ENCODE results near the gene GLIS1.

Gene GLIS1

DNA sequence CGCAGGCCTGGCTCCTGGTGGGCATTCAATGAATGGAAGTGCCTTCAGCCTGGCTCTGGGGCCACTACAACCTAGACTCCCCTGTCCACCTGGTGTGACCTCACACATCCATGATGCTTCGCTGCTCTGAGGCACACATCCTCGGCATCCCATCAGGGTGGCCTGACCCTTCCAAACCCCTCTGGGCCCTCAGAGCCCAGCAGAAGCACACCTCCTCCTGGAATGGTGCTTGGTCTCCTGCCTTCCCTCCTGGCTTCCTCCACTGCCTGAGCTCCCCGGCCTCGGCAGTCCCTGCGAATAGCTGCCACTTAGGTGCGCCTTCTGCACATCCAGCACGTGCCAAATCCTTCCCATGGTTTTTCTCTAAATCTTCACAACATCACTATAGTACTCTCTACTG is 133.8 kb downstream of the GLIS1 start:
- no peak for DNase-seq

DNA sequence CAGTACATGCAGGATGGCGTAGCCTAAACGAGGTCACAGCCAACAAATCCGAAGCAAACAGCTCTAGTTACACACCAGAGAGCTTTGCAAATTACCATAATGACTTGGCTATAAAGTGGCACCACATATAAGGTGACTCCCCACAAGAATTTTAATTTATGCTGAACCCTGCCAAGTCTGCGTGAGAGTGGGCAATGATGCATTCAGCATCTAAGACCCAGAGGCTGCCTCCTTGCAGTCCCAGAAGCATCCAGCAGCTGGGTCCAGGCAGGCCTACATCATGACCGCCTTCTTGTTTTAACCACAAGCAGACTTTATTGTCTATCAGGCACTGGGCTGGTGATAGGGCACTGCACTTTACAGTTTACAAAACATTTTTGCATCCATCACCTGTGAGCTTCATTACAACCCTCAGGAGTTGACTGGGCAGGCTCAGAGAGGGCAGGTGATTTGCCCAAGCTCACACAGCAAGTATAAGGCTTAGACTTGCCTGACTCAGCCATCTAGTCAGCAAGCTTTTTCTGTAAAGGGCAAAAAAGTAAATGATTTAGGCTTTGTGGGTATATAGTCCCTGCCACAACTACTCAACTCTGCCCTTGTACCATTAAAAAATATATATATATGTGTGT is 134.6 kb downstream of the GLIS1 start:
- DNase-seq: no peak

DNA sequence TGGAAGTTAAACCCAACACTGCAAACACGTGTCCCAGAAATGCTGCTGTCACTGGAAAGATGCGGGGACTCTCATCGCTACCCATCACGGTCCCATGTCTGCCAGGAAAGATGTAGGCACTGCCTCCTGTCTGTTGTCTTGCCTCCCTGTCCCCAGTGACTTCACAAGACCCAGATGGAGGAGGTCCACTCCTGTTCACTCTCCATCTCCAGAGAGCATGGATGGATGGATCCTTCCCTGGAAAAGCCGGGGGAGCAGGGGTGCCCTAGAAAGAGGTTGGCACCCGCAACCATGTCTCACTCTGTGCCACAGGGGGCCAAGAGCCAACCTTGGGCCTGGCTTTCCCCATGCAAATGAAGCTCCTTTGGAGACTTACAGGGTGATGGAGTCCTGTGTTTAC is 135.5 kb downstream of the GLIS1 start:
- DNase-seq: no peak

DNA sequence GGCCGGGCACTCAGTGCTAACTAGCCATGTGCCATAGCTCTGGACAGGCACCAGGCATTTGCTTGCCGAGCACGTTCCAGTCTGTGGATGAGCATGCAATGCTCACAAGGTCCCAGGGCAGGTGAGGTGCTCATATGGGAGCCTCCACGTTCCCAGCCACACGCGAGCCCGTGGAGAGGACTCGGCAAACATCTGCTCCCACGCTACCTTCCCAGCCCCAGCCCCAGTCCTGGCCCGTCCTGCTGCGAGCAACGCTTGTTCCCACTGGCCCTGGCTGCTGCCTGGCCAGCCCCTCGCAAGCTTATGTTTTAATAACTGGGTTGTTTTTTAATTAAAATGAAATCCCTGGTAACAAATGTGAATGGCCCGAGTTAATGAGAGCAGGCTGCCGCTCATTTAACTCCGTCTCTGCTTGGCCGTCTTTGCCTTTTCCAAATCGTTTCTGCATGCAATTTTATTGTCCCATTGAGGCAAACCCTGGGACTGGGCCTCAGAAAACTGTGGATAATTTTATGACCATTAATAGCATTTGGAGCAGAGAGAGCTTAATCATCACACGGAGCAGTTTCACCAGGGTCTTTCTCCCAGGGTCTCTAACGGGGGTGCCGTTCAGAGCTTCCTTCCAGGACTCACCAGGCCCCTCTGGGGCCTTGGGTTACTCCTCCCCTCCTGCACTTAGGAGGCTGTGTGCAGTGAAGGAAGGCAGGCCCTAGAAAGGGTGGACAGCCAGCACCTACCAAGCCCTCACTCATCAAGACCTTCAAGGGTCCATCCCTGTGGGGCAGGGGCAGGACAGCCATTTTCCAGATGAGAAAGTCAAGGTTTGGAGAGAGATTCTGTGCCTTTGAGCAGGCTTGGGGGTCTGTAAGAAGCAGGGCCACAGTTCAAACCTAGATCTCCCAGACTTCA is 136.8 kb downstream of the GLIS1 start:
- no peak for DNase-seq

DNA sequence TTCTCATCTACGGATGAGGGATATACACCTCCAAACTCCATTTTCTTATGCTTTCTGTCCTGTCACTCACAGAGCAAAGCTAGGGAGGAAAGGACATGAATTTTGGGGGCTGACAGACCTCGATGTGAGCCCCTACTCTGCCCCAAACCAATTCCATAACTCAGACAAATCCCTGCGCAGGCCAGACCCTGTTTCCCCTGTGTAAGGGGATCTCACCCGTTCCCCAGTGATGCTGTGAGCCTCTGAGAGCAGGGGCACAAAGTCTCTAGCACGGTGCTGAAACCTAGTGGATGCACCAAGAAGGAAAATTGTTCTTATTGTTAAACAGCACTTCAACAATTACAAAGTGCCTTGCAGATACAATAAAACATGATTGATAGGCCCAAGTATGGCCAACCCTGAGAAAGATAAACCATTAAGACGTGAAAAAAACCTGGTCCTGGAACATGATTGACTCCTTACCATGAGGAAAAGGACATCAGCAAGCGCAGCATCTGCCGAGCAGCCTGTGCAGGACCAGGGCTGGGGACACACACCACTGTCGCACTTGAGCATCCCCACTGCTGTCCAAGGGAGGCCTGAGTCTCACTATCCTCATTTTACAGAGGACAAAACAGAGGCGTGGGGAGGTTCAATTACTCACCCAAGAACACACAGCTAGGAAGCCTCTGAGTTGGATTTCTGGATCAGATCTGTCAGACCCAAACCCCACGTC is 137.8 kb downstream of the GLIS1 start:
- no peak for DNase-seq

DNA sequence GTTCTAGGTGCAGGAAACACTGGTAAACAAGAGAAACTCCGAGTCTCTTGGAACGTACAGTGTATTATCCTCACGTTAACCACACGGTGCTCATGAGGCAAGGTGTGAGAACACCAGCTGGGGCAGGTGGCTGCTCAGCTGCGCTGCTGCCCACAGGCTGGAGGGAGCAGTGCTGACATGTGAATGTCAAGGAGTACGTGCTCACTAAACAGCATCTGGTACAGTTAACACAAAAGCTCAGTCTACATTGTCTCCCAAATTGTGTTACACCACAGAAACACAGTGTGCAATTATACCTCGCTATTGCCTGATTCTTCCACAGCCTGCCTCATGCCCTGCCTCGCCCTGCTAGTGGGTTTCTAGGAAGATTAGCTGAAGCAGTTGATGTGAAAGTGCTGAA is 138.4 kb downstream of the GLIS1 start:
- no peak for DNase-seq

DNA sequence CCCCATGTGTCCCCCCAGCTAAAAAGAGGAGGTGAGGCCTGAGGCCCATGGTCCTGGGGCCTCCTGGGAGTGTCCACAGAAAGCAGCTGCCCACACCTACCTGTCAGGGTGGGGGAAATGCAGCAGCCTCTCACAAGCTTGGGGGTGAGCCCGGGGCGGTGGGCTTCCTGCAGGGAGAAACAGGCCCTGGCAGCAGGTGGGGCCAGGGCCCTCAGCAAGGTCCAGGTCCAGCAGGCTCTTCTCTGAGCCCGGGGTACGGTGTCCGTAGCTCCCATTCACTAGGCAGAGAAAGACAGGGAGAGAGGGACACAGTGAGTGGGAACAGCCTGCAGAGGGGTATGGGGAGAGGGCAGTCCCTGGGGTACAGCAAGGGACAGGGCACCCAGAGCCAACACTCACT is 139.0 kb downstream of the GLIS1 start:
- no peak for DNase-seq

DNA sequence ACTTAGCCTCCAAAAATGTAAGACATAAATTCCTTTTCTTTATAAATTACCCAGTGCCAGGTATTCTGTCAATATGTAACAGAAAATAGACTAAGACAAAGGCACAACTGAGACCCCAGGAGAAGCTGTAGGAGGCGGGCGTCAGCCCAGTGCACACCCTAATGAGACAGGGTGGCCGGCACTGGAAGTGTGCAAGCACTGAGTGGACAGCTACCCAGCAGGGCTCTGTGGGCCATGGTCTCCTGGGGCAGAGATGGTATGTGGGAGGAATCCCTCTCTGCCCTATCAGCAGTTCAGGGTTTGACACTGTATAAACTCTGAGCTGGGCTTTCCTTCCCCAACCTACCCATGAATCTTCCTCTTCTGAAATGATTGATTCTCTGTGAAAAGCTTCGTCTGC is 139.5 kb downstream of the GLIS1 start:
- no peak for DNase-seq

DNA sequence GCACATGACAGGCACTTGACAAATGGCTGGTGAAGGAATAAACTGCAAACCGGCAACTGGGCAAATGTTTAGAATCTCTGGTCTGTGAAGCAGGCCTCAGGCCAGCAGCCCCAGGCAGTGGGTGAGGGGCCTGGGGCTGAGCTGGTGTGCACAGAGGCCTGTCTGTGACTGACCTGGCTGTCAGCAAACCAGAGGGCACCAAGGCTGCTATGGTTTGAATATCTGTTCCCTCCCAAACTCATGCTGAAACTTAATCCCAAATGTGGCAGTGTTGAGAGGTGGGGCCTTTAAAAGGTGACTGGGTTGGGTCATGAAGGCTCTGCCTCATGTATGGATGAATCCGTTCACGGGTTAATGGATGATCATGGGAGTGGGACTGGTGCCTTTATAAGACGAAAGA is 140.0 kb downstream of the GLIS1 start:
- no peak for DNase-seq

DNA sequence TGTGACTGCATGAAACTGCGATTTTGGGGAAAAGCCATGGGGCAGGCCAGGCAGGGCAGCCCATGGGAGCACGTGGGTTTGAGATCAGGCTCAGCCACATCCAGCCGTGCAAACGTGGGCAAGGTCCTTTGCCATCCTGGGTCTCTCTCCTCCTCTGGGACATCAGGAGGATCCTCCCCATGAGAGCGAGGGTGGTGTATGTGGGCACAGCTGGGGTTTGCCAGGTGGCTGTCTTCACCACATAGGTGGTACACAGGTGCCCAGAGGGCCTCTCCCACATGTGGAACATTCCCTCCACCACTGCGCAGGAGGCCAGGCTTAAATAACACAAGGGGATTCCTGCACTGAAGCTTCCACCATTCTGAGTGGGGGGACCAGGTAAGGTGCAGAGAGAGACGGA is 143.1 kb downstream of the GLIS1 start:
- no peak for DNase-seq

DNA sequence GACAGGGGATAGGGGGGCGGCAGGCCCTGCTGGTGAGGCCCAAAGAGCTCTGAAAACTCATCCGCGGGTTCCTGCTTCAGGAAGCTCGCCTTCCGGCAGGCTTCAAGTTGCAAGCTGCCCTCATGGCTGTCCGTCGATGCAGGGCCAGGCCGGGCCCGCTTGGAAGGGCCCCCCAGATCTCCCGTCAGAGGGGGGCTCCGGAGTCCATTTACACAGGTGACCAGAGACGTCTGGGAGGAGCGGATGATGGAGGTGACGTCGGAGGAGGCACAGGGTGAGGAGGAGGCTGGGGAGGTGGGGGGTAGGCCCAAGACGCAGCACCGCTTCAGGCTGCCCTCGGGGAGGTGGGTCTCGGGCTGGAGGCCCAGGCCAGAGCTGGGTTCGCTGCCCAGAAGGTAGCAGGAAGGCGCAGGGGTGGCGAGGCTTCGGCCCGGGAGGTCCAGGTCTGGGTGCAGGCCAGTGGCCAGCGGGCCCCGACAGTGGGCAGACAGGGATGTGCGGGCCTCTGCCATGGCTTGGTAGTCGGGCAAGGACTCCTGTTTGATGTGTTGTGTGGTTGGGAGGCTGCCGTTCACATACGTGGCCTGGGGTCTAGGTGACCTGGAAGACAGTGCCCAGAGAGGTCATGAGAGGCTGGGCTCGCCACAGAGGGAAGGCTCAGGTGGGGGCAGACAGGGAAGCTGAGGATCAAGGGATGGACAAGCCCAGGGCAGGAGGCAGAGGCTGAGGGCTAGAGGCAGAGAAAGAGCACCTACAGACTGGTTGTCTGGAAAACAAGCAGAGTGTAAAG is 144.4 kb downstream of the GLIS1 start:
- DNase-seq: no peak

DNA sequence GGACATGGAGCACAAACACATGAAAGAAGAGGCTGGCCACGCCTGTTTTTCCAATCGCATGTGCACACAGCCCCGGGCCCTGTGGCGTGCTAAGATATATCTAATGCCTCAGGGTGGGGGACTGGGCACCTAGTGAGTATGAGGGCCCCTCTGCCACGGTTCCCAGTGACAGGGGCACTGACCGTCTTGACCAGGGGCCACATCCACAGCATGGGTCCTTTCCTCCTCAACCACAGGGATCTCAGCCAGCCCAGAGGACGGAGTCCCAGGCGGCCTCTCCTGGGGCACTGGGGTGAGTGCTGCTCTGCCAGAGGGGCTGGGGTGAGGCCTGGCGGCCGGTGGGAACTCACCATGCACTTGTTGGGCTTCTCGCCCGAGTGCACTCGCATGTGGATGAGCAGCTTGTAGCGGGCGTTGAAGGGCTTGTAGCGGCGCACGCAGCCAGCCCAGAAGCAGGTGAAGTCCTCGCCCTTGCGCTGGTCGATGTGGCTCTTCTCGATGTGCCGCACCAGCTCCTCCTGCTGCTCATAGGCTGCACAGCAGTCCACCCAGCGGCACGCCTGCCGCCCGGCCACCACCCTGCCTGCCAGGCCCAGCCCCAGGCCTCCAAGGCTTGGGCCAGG is 145.1 kb downstream of the GLIS1 start:
- DNase-seq: peak; percentile 56

DNA sequence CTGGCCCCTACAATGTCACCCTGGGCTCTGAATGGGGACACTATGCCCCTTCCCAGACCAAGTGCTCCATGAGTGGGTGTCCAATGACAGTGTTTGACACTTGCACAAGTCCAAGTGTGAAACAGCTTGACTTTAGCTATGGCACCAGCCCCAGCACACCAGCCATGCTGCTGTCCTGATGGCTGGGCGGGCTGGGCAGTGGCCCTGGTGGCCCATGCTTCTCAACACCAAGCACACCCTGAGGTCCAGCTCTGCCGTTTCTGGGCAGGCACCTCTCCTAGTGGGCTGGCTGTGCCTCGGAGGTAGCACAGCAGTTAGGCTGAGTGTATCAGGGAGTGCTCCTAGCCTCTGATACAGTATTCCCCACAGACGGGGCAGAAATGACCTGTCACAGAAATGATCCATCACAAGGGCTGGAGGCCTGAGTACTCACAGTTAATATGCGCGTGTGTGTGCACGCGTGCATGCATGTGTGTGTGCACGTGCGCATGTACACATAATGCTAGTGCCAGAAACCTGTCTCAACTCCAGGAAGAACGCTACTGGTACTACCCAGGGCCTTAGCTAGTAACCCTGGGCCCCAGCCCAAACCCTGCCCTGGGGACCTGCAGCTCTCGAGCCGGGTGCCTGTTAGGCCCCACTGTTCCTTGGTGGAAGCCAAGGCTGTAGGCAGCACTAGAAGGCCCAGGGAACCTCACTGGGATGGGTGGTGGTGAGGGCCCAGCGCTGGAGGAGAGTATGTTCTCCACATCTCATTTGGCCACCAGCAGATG is 145.8 kb downstream of the GLIS1 start:
- no peak for DNase-seq

DNA sequence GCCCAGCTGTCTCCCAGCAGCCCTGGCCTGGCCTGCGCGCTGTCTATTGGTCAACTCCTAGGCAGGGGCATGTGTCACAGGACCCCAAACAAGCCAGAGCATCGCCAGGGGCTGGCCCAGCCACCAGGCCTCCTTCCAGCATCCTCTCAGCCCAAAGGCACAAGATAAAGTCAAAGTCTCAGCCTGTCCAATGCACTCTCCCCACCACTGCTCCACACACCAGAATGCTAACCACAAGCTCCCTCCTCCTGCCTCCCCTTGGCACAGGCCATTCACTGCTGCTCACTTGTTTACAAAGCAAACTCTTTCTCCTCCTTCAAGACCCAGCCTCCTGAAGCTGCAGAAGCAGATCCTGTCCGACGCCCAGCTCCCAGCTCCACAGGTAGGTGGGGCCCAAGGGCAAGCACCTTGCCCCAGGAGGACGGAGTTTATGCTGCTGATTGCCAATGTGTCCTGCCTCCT is 146.4 kb downstream of the GLIS1 start:
- peak; percentile 38 for DNase-seq

DNA sequence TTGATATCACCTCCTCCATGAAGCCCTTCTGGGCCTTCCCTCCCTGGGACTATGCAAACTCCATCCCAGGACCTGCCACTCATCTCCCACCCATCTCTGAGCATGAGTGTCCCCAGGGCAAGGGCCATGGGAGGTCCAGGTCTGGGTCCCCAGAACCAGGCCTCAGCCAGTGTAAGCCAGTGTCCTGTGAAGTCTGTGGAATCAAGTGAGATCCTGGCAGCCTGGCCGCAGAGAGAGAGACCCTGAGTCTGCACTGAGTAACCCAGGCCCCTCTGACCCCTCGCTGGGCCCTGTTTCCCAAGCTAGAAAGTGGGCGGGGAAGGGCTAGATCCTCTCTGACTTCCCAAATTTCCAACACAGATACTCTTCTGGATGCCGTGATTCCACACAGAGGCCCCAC is 147.0 kb downstream of the GLIS1 start:
- no peak for DNase-seq

DNA sequence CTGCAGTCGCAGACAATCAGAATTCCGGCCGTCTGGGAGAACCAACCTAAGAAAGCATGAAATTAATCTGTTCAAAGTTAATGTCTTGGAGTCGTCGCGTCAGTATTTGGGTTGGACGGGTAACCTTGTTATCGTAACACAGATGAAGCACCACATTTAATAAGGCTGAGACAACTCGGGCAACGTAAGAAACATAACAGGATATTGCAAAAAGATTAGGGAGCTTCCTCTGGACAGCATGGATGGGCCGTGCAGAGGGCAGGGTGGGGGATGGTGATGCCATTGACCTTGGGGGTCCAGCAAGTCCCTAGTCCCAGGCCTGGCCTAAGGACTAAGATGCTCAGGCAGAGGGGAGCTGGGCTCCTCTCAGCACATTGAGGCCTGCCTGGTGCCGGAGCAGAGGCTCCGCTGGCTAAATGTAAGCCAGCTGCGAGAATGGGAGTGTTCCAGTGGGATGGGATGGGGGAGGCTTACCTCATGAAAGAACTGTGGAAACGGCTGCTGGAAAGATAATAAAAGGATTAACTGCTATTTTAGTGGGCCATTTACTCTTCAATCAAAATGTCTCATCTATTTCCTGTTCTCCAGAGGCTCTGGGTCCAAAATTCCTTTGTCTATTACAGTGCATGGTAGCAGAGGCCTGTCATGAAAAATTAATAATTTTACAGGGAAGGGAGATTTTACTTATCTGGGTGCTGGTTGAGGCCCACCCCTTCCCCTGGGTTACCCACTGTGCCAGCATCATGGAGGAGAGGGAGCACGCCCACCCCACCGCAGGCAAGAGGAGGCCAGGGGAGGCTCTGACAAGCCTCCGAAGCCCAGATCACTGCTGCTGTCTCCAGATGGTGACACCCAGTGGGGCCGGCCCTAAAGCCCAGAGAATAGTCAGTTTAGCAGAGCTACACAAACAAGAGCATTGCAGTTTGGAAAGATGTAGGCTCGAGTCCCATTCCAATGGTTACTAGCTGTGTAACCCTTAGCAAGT is 148.1 kb downstream of the GLIS1 start:
- DNase-seq: no peak

DNA sequence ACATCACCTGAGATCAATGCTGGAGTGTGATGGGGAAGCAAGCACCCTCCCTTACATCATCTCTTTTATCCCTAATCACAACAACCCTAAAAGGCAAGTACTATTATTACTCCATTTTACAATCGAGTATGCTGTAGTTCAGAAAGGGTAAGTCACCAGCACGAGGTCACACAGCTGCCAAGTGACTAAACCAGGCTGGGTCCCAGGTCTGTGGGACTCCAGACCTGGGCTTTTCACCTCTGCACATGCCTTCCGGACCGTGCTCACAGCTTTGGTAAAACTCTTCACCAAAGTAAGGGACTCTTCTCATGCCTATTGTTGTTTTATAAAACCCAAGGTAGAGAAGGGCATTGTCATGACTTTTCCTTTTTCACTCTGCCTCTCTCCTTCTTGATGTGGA is 148.9 kb downstream of the GLIS1 start:
- DNase-seq: no peak

DNA sequence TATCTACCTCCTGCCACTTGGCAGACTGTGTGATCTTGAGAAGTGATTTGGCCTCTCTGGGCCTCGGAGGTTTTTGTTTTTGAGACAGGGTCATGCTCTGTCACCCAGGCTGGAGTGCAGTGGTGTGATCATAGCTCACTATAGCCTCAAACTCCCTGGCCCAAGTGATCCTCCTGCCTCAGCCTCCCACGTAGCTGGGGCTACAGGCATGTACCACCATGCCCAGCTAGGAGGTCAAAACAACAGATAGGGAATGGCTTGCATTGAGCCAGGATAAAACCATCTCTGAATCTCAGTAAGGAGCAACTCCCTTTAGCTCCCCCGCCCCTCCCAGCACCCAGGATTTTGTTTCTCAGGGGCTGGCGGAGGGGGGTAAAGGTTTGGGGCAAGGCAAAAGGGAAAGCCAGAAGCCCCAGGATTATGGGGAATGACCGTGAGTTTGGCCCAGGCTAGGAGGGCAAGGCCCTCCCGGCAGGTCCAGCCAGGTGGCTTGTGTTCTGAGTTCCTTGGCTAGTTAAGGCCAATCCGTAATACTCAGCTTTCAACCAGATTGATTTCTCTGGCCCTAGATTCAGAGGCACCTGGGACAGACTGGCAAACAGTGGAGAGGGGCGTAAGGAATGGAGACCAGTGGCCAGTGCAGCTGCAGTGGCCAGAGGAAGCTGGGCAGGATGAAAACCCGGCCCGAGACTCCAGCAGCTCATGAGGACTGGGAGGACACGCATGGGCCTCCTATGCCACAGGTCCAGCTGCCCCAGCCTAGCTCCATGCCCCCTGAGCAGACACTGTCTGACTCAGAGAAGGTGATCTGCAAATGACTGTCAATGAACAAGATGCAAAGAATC is 149.7 kb downstream of the GLIS1 start:
- no peak for DNase-seq

DNA sequence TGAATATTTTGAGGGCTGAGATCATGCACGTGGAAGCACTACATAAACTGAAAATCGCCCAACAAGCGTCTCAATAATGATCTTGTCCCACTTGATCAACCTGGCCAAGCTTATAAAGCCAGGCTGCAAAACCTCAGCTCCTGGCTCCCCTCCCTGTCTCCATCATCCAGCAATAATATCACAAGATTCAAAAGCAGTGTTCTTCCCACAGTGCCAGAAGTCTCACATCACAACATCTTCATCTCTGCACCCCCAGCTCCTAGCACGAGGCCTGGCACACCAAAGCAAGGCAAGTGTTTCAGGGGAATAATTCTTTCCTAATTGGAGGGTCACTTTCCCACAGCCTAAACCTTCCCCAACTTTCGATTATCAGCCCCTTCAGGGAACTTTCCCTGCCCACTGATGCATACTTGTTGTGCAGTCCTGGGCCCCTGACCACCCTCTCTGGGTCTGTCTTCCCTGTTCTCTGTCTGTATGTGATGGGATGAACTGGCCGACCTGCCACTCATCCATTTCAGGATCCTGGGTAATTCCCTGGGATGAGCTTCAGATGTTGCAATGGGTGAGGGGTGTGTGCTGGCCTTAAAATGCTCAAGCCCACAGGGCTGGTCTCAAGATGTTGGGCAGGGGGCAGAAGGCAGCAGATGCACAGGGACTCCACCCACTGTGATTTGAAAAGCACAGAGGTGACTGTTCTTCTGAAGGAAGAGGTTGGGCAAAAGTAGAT is 150.7 kb downstream of the GLIS1 start:
- no peak for DNase-seq

Measured in NCI-H510A (cell line).